Measurements from ENCODE around the gene GLYATL1.

- TF ChIP-seq ARNT (IDR thresholded peaks at IDR 0.05) (no peak), HDGF (IDR thresholded peaks at IDR 0.05; ENCODE audit: borderline replicate concordance) (no peak), NFRKB (IDR thresholded peaks at IDR 0.05) (no peak), FOXM1 (IDR thresholded peaks at IDR 0.05; ENCODE audit: borderline replicate concordance) (no peak), SUZ12 (IDR thresholded peaks at IDR 0.05) (no peak), BHLHE40 (IDR thresholded peaks at IDR 0.05; ENCODE audit: borderline replicate concordance) (no peak), ZNF384 (IDR thresholded peaks at IDR 0.05) (no peak), FOXA1 (IDR thresholded peaks at IDR 0.05) (no peak), ELF4 (IDR thresholded peaks at IDR 0.05) (no peak), TARDBP (IDR thresholded peaks at IDR 0.05) (no peak), FOXK2 (IDR thresholded peaks at IDR 0.05) (no peak), PKNOX1 (IDR thresholded peaks at IDR 0.05) (peak; percentile 91)
Measured at GRCh38 chr11:58900479-58901420, 38.5 kb upstream of the GLYATL1 start.
